ENCODE measurements around the gene GNPDA2. TPM values are rescaled to one million over a fixed set of nuclear protein-coding genes. Genes with fewer than 3 reads are reported as not detected.

Gene GNPDA2
- total and polyA plus RNA-seq, 2 of the 8 experiments (the other 6 are each of a cell fraction or from before 2014, with no cell fraction given): 3.0 to 4.8 TPM

DNA sequence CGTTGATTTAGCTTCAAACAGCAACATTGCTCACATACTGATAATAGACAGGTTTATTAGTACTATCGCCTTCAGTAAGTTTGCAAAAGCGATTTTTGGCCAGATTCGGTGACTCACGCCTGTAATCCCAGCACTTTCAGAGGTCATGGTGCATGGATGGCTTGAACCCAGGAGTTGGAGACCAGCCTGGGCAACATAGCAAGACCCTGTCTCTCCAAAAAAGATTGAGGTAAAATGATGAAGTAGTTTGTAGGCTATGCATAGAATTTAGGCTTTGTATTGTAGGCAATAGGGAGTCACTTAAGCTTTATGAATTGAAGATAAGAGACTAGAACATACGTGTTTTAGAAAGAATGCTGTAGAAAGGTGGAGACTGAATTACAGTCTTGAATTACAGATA lies 1.1 kb upstream of the GNPDA2 start (continued):
- no peak for TF ChIP-seq ATF3 (IDR thresholded peaks at IDR 0.05; ENCODE audit: insufficient read depth, low read depth, low read length)
- no peak for TF ChIP-seq POLR2AphosphoS5 (IDR thresholded peaks at IDR 0.05; ENCODE audit: low read depth, low read length)
- TF ChIP-seq MAFK (IDR thresholded peaks at IDR 0.05; ENCODE audit: low read depth, low read length): no peak
- no peak for TF ChIP-seq SUZ12 (IDR thresholded peaks at IDR 0.05; ENCODE audit: low read length)
- no peak for TF ChIP-seq KDM1A (IDR thresholded peaks at IDR 0.05; ENCODE audit: borderline replicate concordance, low read length)
- no peak for TF ChIP-seq CBX5 (IDR thresholded peaks at IDR 0.05; ENCODE audit: low read depth, low read length)
- TF ChIP-seq ZNF274 (IDR thresholded peaks at IDR 0.05; ENCODE audit: borderline replicate concordance, extremely low read depth, low read length): no peak
- TF ChIP-seq EP300 (IDR thresholded peaks at IDR 0.05; ENCODE audit: borderline replicate concordance in 1 of 2, low read depth in 2 of 2, low read length in 2 of 2): no peak
- TF ChIP-seq SIX5 (IDR thresholded peaks at IDR 0.05; ENCODE audit: low read depth, low read length): no peak
